Mesendoderm (in vitro differentiated cells): Measurements from ENCODE around the gene FGF18.
"Not testable (repeated sequence)": the region's sequence is repeated elsewhere in the genome, so short reads cannot be mapped to it uniquely, and the experiment has no call there.

Experiments used
- DNase-seq: peaks from one replicate; pipeline ENCODE4 v3.0.0; 2013
- H2AK5ac ChIP-seq: 2 replicates; pipeline ENCODE4 v1.6.1; 2013; ENCODE audit warnings: low read length, inconsistent platforms
- H2BK120ac ChIP-seq: 2 replicates; pipeline ENCODE4 v1.6.1; 2013; ENCODE audit warnings: low read depth, mild to moderate bottlenecking, low read length, moderate library complexity, mixed read lengths
- H2BK15ac ChIP-seq: replicated peaks from 2 replicates; pipeline ENCODE4 v1.6.1; 2013; ENCODE audit warnings: low read depth, mild to moderate bottlenecking, moderate library complexity
- H2BK5ac ChIP-seq: 2 replicates; pipeline ENCODE4 v1.6.1; 2013; ENCODE audit warnings: low read length, inconsistent platforms
- H3K18ac ChIP-seq: 2 replicates; pipeline ENCODE4 v1.6.1; 2013; ENCODE audit warnings: mild to moderate bottlenecking, low read length, mixed read lengths
- H3K23ac ChIP-seq: one replicate; pipeline ENCODE4 v1.6.1; 2013; ENCODE audit warnings: low read length
- H3K27ac ChIP-seq: 2 replicates; pipeline ENCODE4 v1.5.1; 2013; ENCODE audit warnings: low read depth, mild to moderate bottlenecking, inconsistent platforms, low read length, moderate library complexity
- H3K27me3 ChIP-seq: 2 replicates; pipeline ENCODE4 v1.6.1; 2013; ENCODE audit warnings: low read length, control low read depth, mild to moderate bottlenecking, inconsistent platforms; ENCODE audit not compliant: insufficient read depth, poor library complexity
- H3K36me3 ChIP-seq: 2 replicates; pipeline ENCODE4 v1.6.1; 2013; ENCODE audit warnings: low read length, inconsistent platforms; ENCODE audit not compliant: control insufficient read depth, insufficient read depth
- H3K4ac ChIP-seq: one replicate; pipeline ENCODE4 v1.6.1; 2013; ENCODE audit warnings: low read depth, mild to moderate bottlenecking, low read length, moderate library complexity
- H3K4me1 ChIP-seq: 2 replicates; pipeline ENCODE4 v1.6.1; 2013; ENCODE audit warnings: low read depth, low read length, inconsistent platforms; ENCODE audit not compliant: control insufficient read depth
- H3K4me2 ChIP-seq: 2 replicates; pipeline ENCODE4 v1.6.1; 2013; ENCODE audit warnings: low read length
- H3K4me3 ChIP-seq: 2 replicates; pipeline ENCODE4 v1.5.1; 2013; ENCODE audit warnings: mild to moderate bottlenecking, low read length
- H3K56ac ChIP-seq: one replicate; pipeline ENCODE4 v1.6.1; 2013; ENCODE audit warnings: low read length
- H3K79me1 ChIP-seq: 2 replicates; pipeline ENCODE4 v1.6.1; 2013; ENCODE audit warnings: low read length, inconsistent platforms
- H3K79me2 ChIP-seq: 2 replicates; pipeline ENCODE4 v1.6.1; 2013; ENCODE audit warnings: mild to moderate bottlenecking, low read length; ENCODE audit not compliant: control insufficient read depth, insufficient read depth
- H3K9ac ChIP-seq: 2 replicates; pipeline ENCODE4 v1.6.1; 2013; ENCODE audit warnings: low read length, inconsistent platforms
- H4K5ac ChIP-seq: one replicate; pipeline ENCODE4 v1.6.1; 2013; ENCODE audit warnings: low read length
- H4K8ac ChIP-seq: one replicate; pipeline ENCODE4 v1.6.1; 2013; ENCODE audit warnings: low read depth, mild to moderate bottlenecking, control low read depth, low read length, moderate library complexity
- WGBS: extraction: QIAGEN DNeasy Blood & Tissue Kit; methylation state at CpG from one replicate; pipeline ENCODE4 v1.1.7; 2013; ENCODE audit warnings: low lambda C conversion rate, missing lambda C conversion rate; ENCODE audit not compliant: insufficient coverage; ENCODE audit errors: extremely low coverage; 5-methylcytosine and 5-hydroxymethylcytosine counted together

FGF18 gene

DNA sequence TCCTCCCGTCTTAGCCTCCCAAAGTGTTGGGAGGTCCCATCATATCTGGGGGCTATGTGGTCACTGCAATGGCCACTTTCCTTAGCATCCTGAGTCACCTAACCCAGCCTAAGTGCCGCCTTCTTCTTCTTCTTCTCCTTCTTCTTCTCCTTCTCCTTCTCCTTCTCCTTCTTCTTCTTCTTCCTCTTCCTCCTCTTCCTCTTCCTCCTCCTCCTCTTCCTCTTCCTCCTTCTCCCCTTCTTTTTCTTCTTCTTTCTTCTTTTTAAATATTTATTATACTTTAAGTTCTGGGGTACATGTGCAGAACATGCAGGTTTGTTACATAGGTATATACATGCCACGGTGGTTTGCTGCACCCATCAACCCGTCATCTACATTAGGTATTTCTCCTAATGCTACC, 78.0 kb downstream of the FGF18 start:
- H3K18ac ChIP-seq, H2BK15ac ChIP-seq, H3K36me3 ChIP-seq, H3K4me1 ChIP-seq, H3K9ac ChIP-seq, H2BK120ac ChIP-seq, H3K23ac ChIP-seq, H3K4me2 ChIP-seq, H3K79me1 ChIP-seq, H2AK5ac ChIP-seq, H3K27me3 ChIP-seq, H4K5ac ChIP-seq, H4K8ac ChIP-seq, H3K79me2 ChIP-seq, DNase-seq, H3K27ac ChIP-seq, H3K56ac ChIP-seq, H3K4me3 ChIP-seq, H2BK5ac ChIP-seq, H3K4ac ChIP-seq: not testable (repeated sequence)
- WGBS = no CpG with 5 or more reads among the region's 4 CpGs

DNA sequence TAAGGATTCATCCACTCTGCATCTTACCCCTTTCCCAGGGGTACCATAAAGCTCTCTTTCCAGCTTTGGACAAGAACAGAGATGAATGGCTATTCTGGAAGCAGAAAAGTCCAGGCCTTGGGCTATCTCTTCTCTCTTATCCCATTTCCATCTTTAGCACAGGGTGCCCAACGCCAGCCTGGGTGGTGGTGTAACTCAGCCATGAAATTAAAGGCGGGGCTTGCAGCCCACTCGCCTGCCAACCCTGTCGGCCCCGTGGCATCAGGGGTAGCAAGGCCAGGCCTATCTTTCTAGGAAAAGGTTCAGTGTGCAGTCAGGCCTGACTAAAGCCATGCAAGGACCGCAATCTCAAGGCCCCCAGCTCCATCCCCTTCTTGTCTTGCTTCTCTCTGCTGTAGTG, 78.7 kb downstream of the FGF18 start:
- H3K27me3 ChIP-seq = no peaks in the 10 kb centered on the region
- H3K27ac ChIP-seq = no peak overlapping the region
- H2BK15ac ChIP-seq = no peak overlapping the region
- no peaks in the 10 kb centered on the region for H3K79me2 ChIP-seq
- H3K9ac ChIP-seq = no peak overlapping the region
- no peak for DNase-seq
- no peak overlapping the region for H4K8ac ChIP-seq
- no peak overlapping the region for H2AK5ac ChIP-seq
- no peak overlapping the region for H2BK5ac ChIP-seq
- no CpG with 5 or more reads among the region's 6 CpGs for WGBS
- H3K56ac ChIP-seq = no peak overlapping the region
- H3K4ac ChIP-seq = no peak overlapping the region
- H3K4me2 ChIP-seq = no peak overlapping the region
- H3K4me1 ChIP-seq = peaks cover 8% of the 10 kb centered on the region
- H3K36me3 ChIP-seq = no peaks in the 10 kb centered on the region
- no peak overlapping the region for H2BK120ac ChIP-seq
- no peak overlapping the region for H3K23ac ChIP-seq
- H3K4me3 ChIP-seq = no peak overlapping the region
- H4K5ac ChIP-seq = no peak overlapping the region
- no peaks in the 10 kb centered on the region for H3K79me1 ChIP-seq
- no peak overlapping the region for H3K18ac ChIP-seq

DNA sequence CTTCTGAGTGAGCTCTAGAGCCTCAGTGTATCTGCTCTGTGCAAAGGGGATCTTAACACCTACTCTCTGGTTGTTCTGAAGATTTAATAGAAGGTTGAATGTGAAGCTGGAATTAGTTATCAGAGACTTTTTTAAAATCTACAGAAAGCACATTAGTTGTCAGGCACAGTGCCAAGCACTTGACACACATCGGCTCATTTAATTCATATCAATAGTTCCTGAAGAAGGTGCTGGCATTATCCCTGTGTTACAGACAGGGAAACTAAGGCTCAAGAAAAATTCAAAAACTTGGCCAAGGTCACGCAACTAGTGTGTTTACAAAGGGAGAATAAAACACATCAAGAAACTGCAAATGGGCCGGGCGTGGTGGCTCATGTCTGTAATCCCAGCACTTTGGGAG, 80.2 kb downstream of the FGF18 start:
- Histone ChIP-seq H2BK5ac (no peak overlapping the region), H2BK15ac (no peak overlapping the region), H3K27me3 (no peaks in the 10 kb centered on the region), H3K23ac (no peak overlapping the region), H3K9ac (no peak overlapping the region), H3K56ac (no peak overlapping the region), H3K79me2 (no peaks in the 10 kb centered on the region), H3K36me3 (no peaks in the 10 kb centered on the region), H4K8ac (no peak overlapping the region), H4K5ac (no peak overlapping the region), H3K18ac (no peak overlapping the region), H2AK5ac (no peak overlapping the region), H3K4me1 (peaks cover 2% of the 10 kb centered on the region), H3K4me3 (no peak overlapping the region), H3K4me2 (no peak overlapping the region), H3K27ac (no peak overlapping the region), H3K4ac (no peak overlapping the region), H2BK120ac (no peak overlapping the region), H3K79me1 (no peaks in the 10 kb centered on the region)
- DNase-seq = no peak
- WGBS = no CpG with 5 or more reads among the region's 4 CpGs

DNA sequence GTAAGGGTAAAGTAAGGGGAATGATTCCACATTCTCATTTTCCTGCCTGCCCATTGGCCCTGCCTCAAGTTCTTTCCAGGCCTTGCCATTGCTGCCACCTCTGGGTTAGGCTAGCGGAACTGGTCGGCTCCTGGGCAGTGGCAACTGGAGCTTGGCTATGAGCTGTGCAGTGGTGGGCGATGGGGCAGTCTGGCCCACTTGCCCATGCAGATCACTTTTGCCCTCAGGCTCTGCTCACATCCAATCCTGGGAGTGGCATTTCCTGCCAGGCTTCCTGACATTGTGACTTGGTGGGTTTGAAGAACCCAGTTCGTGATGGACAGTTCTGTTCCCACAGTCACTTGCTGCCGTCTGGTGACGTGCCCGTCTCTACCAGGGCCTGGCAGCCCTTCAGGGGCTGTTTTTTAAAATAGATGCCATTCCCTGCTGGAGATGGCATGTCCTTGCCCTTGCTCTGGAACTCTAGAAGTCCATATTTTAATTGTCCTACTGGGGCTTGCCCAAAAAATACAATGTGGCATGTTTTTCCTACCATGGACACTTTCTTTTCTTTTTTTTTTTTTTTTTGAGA, 86.1 kb downstream of the FGF18 start:
- Histone ChIP-seq H2BK5ac (no peak overlapping the region), H2AK5ac (no peak overlapping the region), H3K4me1 (no peaks in the 10 kb centered on the region), H3K4me3 (no peak overlapping the region), H3K79me1 (no peaks in the 10 kb centered on the region), H3K4me2 (no peak overlapping the region), H3K27me3 (no peaks in the 10 kb centered on the region), H4K5ac (no peak overlapping the region), H3K4ac (no peak overlapping the region), H4K8ac (no peak overlapping the region), H3K79me2 (no peaks in the 10 kb centered on the region), H3K56ac (no peak overlapping the region), H3K27ac (no peak overlapping the region), H3K18ac (no peak overlapping the region), H3K23ac (no peak overlapping the region), H2BK120ac (no peak overlapping the region), H3K9ac (no peak overlapping the region), H2BK15ac (no peak overlapping the region), H3K36me3 (no peaks in the 10 kb centered on the region)
- WGBS = no CpG with 5 or more reads among the region's 7 CpGs
- no peak for DNase-seq

DNA sequence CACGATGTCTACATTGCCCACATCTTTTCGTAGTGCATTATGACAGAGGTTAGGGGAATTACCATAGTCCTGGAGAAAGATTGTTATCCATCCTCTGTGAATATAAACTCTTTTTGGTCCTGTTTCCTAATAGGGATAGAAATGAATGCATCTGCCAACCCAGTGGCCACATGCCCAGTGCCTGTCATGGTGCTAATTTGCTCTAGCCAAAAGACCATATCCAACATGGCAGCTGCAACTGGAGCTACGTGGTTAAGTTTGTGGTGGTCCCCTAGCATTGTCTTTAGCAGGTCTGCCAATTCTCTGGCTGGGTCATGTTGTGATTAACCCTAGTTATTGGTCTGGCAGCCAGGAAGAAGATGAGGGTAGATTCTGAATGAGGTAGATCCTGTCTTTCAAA, 87.5 kb downstream of the FGF18 start:
- Histone ChIP-seq H3K27ac (no peak overlapping the region), H3K27me3 (no peaks in the 10 kb centered on the region), H3K23ac (no peak overlapping the region), H2AK5ac (no peak overlapping the region), H3K79me1 (no peaks in the 10 kb centered on the region), H2BK5ac (no peak overlapping the region), H3K56ac (no peak overlapping the region), H4K8ac (no peak overlapping the region), H4K5ac (no peak overlapping the region), H2BK120ac (no peak overlapping the region), H3K4me2 (no peak overlapping the region), H3K9ac (no peak overlapping the region), H3K36me3 (no peaks in the 10 kb centered on the region), H3K4ac (no peak overlapping the region), H2BK15ac (no peak overlapping the region), H3K18ac (no peak overlapping the region), H3K4me1 (no peaks in the 10 kb centered on the region), H3K4me3 (no peak overlapping the region), H3K79me2 (no peaks in the 10 kb centered on the region)
- WGBS = no CpG with 5 or more reads among the region's 3 CpGs
- DNase-seq = no peak
